ENCODE measurements around the gene PPP3R1. TPM values are rescaled to one million over a fixed set of nuclear protein-coding genes. Genes with fewer than 3 reads are reported as not detected.

PPP3R1 gene
- total RNA-seq, 4 donors from 2014 or later = 25.8 to 32.7 (median 28.2) TPM

- no peaks in the 10 kb centered on the region for H3K36me3 ChIP-seq
- DNase-seq = no peak
- H3K27me3 ChIP-seq = no peaks in the 10 kb centered on the region
- 33 to 53% methylated on average over 4 of the region's 4 CpGs for WGBS, 2 donors
- no peak overlapping the region for H3K4me3 ChIP-seq
- TF ChIP-seq POLR2A (IDR thresholded peaks at IDR 0.05) (no peak), CTCF (IDR thresholded peaks at IDR 0.05) (no peak)
- peak overlapping the region in 3 of 4 donors; percentile 18 to 53 (median 51) for H3K27ac ChIP-seq
- no peaks in the 10 kb centered on the region for H3K9me3 ChIP-seq
- intact Hi-C loops (cut with DNase I) = loop anchor here (5.0 to 10.0 kb wide), 2 partner anchors 85 to 152 kb away; no protein-coding TSS in a partner anchor
- H3K4me1 ChIP-seq = peaks cover 7 to 63% (median 11%) of the 10 kb centered on the region in 3 donors
These were observed 27.4 kb upstream of the PPP3R1 start for GRCh38 chr2:68279691-68280090.

- Histone ChIP-seq H3K36me3 (no peaks in the 10 kb centered on the region), H3K27ac (no peak overlapping the region), H3K4me1 (peaks cover 0 to 48% (median 3%) of the 10 kb centered on the region in 3 donors), H3K4me3 (no peak overlapping the region), H3K9me3 (no peaks in the 10 kb centered on the region), H3K27me3 (no peaks in the 10 kb centered on the region)
- intact Hi-C loops (cut with DNase I) = no loop called here
- DNase-seq = no peak
- TF ChIP-seq POLR2A (IDR thresholded peaks at IDR 0.05) (no peak), CTCF (IDR thresholded peaks at IDR 0.05) (no peak)
- WGBS, 2 donors = 25 to 80% methylated on average over 1 of the region's 1 CpG
These were observed 25.8 kb upstream of the PPP3R1 start for GRCh38 chr2:68278169-68278568.

- H3K4me3 ChIP-seq = no peak overlapping the region
- TF ChIP-seq POLR2A (IDR thresholded peaks at IDR 0.05) = no peak
- TF ChIP-seq CTCF (IDR thresholded peaks at IDR 0.05) = no peak
- intact Hi-C loops (cut with DNase I) = no loop called here
- no peak for DNase-seq
- no peaks in the 10 kb centered on the region for H3K36me3 ChIP-seq
- WGBS, 2 donors = 60 to 68% methylated on average over 3 of the region's 3 CpGs
- no peaks in the 10 kb centered on the region for H3K27me3 ChIP-seq
- peaks cover 0 to 21% (median 1%) of the 10 kb centered on the region in 3 donors for H3K4me1 ChIP-seq
- H3K27ac ChIP-seq = no peak overlapping the region
- no peaks in the 10 kb centered on the region for H3K9me3 ChIP-seq
These were observed 21.7 kb upstream of the PPP3R1 start for GRCh38 chr2:68274022-68274421.

- 71 to 78% methylated on average over 2 of the region's 2 CpGs for WGBS, 2 donors
- H3K4me3 ChIP-seq = no peak overlapping the region
- H3K27ac ChIP-seq = no peak overlapping the region
- no peaks in the 10 kb centered on the region for H3K36me3 ChIP-seq
- intact Hi-C loops (cut with DNase I) = no loop called here
- DNase-seq = no peak
- no peaks in the 10 kb centered on the region for H3K27me3 ChIP-seq
- H3K4me1 ChIP-seq = peaks cover 0 to 12% (median 0%) of the 10 kb centered on the region in 3 donors
- no peaks in the 10 kb centered on the region for H3K9me3 ChIP-seq
- TF ChIP-seq POLR2A (IDR thresholded peaks at IDR 0.05) (no peak), CTCF (IDR thresholded peaks at IDR 0.05) (no peak)
These were observed 20.1 kb upstream of the PPP3R1 start for GRCh38 chr2:68272246-68272994.

- no peak overlapping the region for H3K27ac ChIP-seq
- H3K4me3 ChIP-seq = no peak overlapping the region
- 93 to 95% methylated on average over 1 of the region's 1 CpG for WGBS, 2 donors
- no peaks in the 10 kb centered on the region for H3K9me3 ChIP-seq
- H3K36me3 ChIP-seq = no peaks in the 10 kb centered on the region
- TF ChIP-seq CTCF (IDR thresholded peaks at IDR 0.05) (no peak), POLR2A (IDR thresholded peaks at IDR 0.05) (no peak)
- no peak for DNase-seq
- no peaks in the 10 kb centered on the region for H3K27me3 ChIP-seq
- no peaks in the 10 kb centered on the region for H3K4me1 ChIP-seq
- intact Hi-C loops (cut with DNase I) = no loop called here
These were observed 14.3 kb upstream of the PPP3R1 start for GRCh38 chr2:68266655-68267054.

Measured in esophagus squamous epithelium (tissue), 5 donors.